AML-193 (cell line): Measurements from ENCODE around the gene PRKAG2.

Experiments used
- DNase-seq, 2 experiments: peaks; one replicate each; lab custom pipeline; 2025; lab: John Stamatoyannopoulos, UW

Gene PRKAG2

GRCh38 chr7:151694828-151695580 is 181.9 kb downstream of the PRKAG2 start:
- no peak for DNase-seq

- no peak for DNase-seq
Measured at GRCh38 chr7:151694441-151694827, 182.5 kb downstream of the PRKAG2 start.

- DNase-seq, result no peak
Measured at GRCh38 chr7:151693140-151693539, 183.8 kb downstream of the PRKAG2 start.

GRCh38 chr7:151692721-151693120 is 184.2 kb downstream of the PRKAG2 start:
- no peak for DNase-seq

- DNase-seq, result no peak
Measured at GRCh38 chr7:151691449-151691848, 185.5 kb downstream of the PRKAG2 start.

GRCh38 chr7:151690606-151691005 is 186.3 kb downstream of the PRKAG2 start:
- DNase-seq, result no peak

- no peak for DNase-seq
Measured at GRCh38 chr7:151689196-151689971, 187.5 kb downstream of the PRKAG2 start.

- no peak for DNase-seq
Measured at GRCh38 chr7:151688236-151688780, 188.6 kb downstream of the PRKAG2 start.

- no peak for DNase-seq
Measured at GRCh38 chr7:151687523-151688235, 189.2 kb downstream of the PRKAG2 start.

GRCh38 chr7:151686826-151687225 is 190.1 kb downstream of the PRKAG2 start:
- DNase-seq, result no peak

- DNase-seq, result no peak
Measured at GRCh38 chr7:151686016-151686766, 190.7 kb downstream of the PRKAG2 start.

- DNase-seq, result no peak
Measured at GRCh38 chr7:151684408-151685175, 192.3 kb downstream of the PRKAG2 start.

- no peak for DNase-seq
Measured at GRCh38 chr7:151683615-151684407, 193.1 kb downstream of the PRKAG2 start.

- no peak for DNase-seq
Measured at GRCh38 chr7:151682831-151683614, 193.9 kb downstream of the PRKAG2 start.

GRCh38 chr7:151681726-151682125 is 195.2 kb downstream of the PRKAG2 start:
- DNase-seq, result no peak

- DNase-seq, result no peak
Measured at GRCh38 chr7:151680810-151681209, 196.1 kb downstream of the PRKAG2 start.

- no peak for DNase-seq
Measured at GRCh38 chr7:151679881-151680612, 196.9 kb downstream of the PRKAG2 start.

- no peak for DNase-seq
Measured at GRCh38 chr7:151679071-151679708, 197.7 kb downstream of the PRKAG2 start.
